Stimulated activated naive CD8-positive, alpha-beta T cell treated with anti-CD3 and anti-CD28 coated beads, Interleukin-15, Interleukin-2, amounts not matched to agents 100 U/mL and 50 U/mL, for 24 hours (primary cell): Measurements from ENCODE around the gene PLXDC1.
"Not testable (repeated sequence)": the region's sequence is repeated elsewhere in the genome, so short reads cannot be mapped to it uniquely, and the experiment has no call there.

Source experiments
- ATAC-seq: fragments of 150-1000 bp; cut with Tn5 transposase; one replicate; pipeline ENCODE4 v1.10.0; 2021
- DNase-seq: peaks from one replicate; pipeline ENCODE4 v3.0.0; 2021

PLXDC1 gene

GRCh38 chr17:39125143-39125875 lies 26.1 kb downstream of the PLXDC1 start:
- no peak for DNase-seq
- no peak for ATAC-seq

DNA sequence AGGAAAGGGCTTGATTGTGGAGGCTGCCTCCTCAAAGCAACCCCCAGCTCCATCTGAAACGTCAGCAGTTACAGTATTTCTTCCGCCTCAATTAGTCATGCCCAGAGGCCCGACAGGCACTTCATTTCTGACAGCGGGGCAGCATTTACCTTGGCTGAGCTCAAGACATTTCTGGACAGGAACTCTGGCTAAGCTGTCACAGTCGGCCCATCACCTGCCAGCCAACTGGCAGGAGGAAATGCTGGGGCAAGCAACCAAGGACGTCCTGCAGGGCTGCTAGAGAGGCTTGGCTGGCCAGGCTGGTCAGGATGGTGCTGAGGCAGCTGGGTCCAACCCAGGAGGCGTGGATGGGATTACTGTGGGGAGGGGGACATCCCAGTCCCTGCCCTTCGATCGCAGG lies 27.8 kb downstream of the PLXDC1 start:
- DNase-seq = no peak
- no peak for ATAC-seq

GRCh38 chr17:39122991-39123390 lies 28.4 kb downstream of the PLXDC1 start:
- DNase-seq = no peak
- no peak for ATAC-seq

- not testable (repeated sequence) for ATAC-seq, DNase-seq
Observed at GRCh38 chr17:39121919-39122318, 29.5 kb downstream of the PLXDC1 start.

- DNase-seq (no peak), ATAC-seq (no peak)
Observed at GRCh38 chr17:39118674-39119419, 32.6 kb downstream of the PLXDC1 start.

- no peak for ATAC-seq
Observed at GRCh38 chr17:39116224-39116623, 35.2 kb downstream of the PLXDC1 start.

GRCh38 chr17:39115135-39115534 lies 36.3 kb downstream of the PLXDC1 start:
- DNase-seq (no peak), ATAC-seq (no peak)

More at GRCh38 chr17:39116224-39116623, 35.2 kb downstream of the PLXDC1 start:
- DNase-seq = no peak

GRCh38 chr17:39114723-39115122 lies 36.7 kb downstream of the PLXDC1 start:
- DNase-seq = no peak
- ATAC-seq = no peak

DNA sequence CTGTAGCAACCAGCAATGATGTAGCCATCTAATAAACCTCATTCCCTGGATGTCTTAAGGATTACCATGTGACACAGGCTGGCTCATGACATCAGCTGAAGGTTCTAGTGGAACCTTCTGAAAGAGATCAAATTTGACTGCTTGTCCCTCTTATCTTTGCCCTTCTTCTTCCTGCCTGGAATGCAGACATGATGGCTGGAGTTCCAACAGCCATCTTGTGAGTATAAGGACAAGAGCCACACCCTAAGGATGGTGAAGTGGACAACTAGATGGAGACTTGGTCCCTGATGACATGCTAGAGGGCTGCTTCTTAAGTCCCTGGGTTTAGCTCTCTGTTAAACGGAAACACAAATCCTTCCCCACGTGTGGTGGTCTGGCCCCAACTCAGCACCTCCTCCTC lies 37.6 kb downstream of the PLXDC1 start:
- ATAC-seq = no peak
- DNase-seq = no peak

GRCh38 chr17:39110435-39111136 lies 40.9 kb downstream of the PLXDC1 start:
- DNase-seq (no peak), ATAC-seq (no peak)

GRCh38 chr17:39108461-39109375 lies 42.7 kb downstream of the PLXDC1 start:
- DNase-seq (no peak), ATAC-seq (no peak)

- DNase-seq (no peak), ATAC-seq (no peak)
Observed at GRCh38 chr17:39107973-39108372, 43.5 kb downstream of the PLXDC1 start.

- DNase-seq (no peak), ATAC-seq (no peak)
Observed at GRCh38 chr17:39107155-39107554, 44.3 kb downstream of the PLXDC1 start.

- ATAC-seq (no peak), DNase-seq (no peak)
Observed at GRCh38 chr17:39105705-39106104, 45.7 kb downstream of the PLXDC1 start.

- DNase-seq (no peak), ATAC-seq (no peak)
Observed at GRCh38 chr17:39104657-39105056, 46.8 kb downstream of the PLXDC1 start.

- DNase-seq (no peak), ATAC-seq (no peak)
Observed at GRCh38 chr17:39104046-39104445, 47.4 kb downstream of the PLXDC1 start.

DNA sequence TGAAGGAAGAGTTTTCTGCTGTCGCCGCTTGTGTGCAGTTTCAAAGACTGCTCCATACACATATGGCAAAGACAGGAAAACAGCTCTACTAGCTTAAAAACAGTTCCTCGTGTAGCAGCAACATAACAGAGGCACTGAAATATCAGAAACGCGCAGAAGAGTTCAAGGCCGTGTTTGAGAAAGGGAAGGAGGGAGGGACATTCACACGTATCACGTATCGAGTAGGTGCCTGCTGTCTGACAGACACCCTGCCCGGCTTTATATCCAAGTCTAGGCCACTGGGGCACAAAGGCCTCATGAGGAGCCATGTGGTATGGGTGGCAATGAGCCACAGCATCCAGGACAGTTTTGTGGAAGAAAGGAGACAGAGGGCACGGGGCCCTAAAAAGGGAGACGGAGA lies 50.3 kb downstream of the PLXDC1 start:
- no peak for ATAC-seq
- no peak for DNase-seq

GRCh38 chr17:39100530-39100929 lies 50.9 kb downstream of the PLXDC1 start:
- no peak for ATAC-seq
- no peak for DNase-seq

- no peak for DNase-seq
- ATAC-seq = no peak
Observed at GRCh38 chr17:39099663-39100286, 51.7 kb downstream of the PLXDC1 start.

GRCh38 chr17:39098588-39098987 lies 52.8 kb downstream of the PLXDC1 start:
- no peak for ATAC-seq

GRCh38 chr17:39097537-39097936 lies 53.9 kb downstream of the PLXDC1 start:
- ATAC-seq (no peak), DNase-seq (no peak)

More at GRCh38 chr17:39098588-39098987, 52.8 kb downstream of the PLXDC1 start:
- no peak for DNase-seq

- DNase-seq = no peak
- ATAC-seq = no peak
Observed at GRCh38 chr17:39097150-39097519, 54.3 kb downstream of the PLXDC1 start.
